ENCODE data around the gene FHIT.
A peak's percentile ranks its signal among the peaks of the same experiment; 100 is the strongest.

Gene FHIT

DNA sequence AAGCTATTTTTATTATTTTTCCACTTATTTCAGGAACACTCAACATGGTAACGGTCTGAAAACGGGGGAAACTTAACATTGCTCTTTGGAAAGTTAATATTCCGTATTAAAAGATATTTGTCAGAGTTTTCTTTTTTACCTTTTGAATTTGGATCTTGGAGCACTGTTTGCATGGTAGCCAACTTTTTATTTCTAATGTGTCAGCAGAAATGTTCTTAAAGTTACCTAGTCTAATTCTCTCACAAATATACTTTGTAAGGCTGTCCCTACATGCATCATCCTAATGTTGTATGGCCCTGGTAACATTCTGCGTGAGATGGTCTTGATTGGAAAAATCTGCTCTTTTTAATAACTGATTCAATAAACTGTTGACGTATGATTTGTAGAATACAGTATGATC is 719.5 kb downstream of the FHIT start:
- DNase-seq: no peak

DNA sequence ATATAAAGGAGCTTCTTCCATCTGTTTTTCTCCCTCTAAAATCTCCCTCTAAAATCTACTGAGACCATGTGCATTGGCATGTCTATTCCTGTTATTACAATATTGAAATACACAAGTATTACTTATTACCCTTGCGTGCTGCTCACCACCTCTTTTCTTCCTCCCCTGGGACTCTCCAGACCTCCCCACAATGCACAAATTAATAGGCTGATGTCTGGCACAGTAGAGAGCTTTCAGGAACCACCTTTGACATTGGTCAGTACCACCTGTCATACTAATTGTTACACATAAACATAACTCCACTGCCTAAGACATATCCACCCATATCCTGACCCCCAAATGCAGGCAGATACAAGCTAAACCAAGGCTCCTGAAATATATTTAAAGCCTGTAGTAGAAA is 722.6 kb downstream of the FHIT start:
- DNase-seq: no peak

DNA sequence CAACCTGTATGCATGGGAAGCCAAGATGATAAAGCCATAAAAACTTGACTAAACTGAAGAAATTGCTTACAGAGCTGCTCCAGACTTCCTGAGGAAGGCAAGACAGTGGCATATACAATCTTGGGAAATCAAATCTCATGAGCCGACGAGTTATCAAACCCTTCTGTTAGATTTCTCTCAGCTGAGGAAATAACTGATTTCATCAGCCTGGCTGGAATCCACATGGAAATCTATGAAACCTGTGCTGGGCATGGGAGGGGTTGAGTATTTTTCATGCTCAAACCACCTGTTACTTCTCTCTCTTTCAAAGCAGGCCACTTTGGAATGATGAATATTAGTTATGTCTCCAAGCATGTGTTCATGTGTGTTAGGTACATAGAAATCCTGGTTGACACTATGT is 727.7 kb downstream of the FHIT start:
- DNase-seq: no peak

- no peak for DNase-seq
These were observed 734.1 kb downstream of the FHIT start for GRCh38 chr3:60517134-60517533.

GRCh38 chr3:60514866-60515265 is 736.4 kb downstream of the FHIT start:
- DNase-seq: no peak

DNA sequence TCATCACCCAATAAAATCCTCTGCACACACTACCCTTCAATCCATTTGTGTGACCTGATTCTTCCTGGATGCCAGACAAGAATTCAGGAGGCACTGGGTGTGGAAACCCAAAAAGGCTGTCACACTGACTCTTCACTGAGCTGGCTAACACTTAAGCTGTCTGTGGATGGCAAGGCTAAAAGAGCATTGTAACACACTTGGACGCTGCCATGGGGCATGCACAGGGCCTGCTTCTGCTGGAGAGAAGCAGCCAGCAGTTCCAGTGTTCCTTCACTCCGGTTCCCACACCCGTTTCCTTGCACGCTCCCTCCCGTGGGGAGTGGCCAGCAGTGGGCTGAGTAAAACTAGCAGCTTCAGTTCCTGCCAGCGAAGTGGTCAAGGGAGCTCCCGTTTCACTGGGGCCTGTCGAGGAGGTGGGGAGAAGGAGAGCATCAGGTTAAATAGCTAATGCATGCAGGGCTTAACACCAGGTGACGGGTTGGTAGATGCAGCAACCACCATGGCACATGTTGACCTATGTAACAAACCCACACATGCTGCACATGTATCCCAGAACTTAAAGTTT is 737.1 kb downstream of the FHIT start:
- DNase-seq: no peak

- DNase-seq: no peak
These were observed 738.0 kb downstream of the FHIT start for GRCh38 chr3:60513241-60513640.

- no peak for DNase-seq
These were observed 738.7 kb downstream of the FHIT start for GRCh38 chr3:60512506-60512905.

GRCh38 chr3:60509471-60509870 is 741.8 kb downstream of the FHIT start:
- no peak for DNase-seq

GRCh38 chr3:60504827-60505457 is 746.3 kb downstream of the FHIT start:
- no peak for DNase-seq

- no peak for DNase-seq
These were observed 749.9 kb downstream of the FHIT start for GRCh38 chr3:60501314-60501713.

DNA sequence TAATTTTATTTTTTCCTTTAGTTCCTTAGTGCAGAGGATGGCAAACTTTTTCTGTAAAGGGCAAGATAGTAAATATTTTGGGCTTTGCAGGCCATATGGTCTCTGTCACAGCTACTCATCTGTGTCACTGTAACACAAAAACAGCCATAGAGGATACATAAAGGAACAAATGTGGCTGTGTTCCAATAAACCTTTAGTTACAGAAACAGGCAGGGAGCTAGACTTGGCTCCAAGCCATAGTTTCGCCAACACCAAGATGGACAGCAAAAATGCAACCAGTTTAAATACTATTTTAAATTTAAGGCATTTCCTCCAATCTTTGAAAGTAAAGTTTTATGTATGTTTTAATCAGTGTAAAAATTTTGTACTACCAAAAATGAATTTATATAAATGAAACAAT is 753.4 kb downstream of the FHIT start:
- DNase-seq: no peak

GRCh38 chr3:60490992-60491391 is 760.3 kb downstream of the FHIT start:
- no peak for DNase-seq

GRCh38 chr3:60475096-60475495 is 776.2 kb downstream of the FHIT start:
- DNase-seq: no peak

- no peak for DNase-seq
These were observed 781.8 kb downstream of the FHIT start for GRCh38 chr3:60469481-60469880.

DNA sequence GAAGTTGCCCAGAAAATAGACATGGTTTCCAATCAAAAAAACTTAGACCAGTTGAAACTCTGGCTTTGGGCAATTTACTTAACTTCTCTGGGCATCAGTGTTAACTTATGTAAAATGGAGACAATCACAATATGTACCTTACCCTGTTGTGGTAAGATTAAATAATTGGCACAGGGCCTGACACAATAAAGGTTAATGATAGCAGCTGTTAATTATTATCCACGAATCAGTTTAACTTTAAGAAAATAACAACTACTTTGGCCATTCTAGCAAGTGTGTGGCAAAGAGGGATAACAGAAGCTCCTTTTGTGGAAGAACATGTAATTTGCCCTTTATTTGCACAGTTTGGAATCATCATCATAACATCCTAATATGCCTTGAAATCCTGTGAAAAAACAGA is 787.6 kb downstream of the FHIT start:
- DNase-seq: no peak

DNA sequence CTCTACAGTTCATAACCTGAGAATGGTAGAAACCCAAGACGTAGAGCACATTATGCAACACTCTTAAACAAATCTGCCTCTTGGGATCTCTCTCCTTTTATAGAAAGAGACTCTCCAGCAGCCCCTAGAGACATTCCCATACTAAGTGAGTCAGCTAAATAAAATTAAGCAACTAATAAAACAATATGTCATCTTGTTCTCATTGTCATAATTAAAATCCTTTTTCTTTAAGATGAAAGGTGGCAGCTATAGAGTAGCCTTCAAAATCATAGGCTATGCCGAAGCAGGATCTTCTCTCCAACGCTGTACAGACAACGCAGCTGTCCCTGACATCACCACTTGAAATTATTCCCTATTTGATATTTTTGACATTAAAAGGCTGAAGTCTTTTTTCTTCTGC is 790.0 kb downstream of the FHIT start:
- DNase-seq: peak; percentile 59

- no peak for DNase-seq
These were observed 795.1 kb downstream of the FHIT start for GRCh38 chr3:60456180-60456579.

DNA sequence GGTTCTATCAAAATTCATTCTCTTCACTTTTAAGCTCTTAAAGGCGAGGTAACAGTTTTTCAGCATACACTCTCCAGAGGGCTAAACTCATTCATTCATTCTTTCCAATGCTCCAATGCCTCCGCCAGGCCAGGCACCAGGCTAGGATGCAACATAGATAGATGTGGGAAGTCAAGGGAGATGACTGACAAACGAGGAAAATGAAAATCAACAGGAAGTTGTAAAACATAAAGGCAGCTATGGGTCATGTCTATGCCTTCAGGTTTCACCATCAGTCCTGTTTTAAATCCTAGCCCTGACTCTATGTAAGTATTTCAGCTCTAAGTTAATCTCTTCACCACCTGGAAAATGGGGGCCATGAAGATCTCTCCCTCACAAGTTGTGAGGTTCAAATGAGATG is 797.9 kb downstream of the FHIT start:
- no peak for DNase-seq

DNA sequence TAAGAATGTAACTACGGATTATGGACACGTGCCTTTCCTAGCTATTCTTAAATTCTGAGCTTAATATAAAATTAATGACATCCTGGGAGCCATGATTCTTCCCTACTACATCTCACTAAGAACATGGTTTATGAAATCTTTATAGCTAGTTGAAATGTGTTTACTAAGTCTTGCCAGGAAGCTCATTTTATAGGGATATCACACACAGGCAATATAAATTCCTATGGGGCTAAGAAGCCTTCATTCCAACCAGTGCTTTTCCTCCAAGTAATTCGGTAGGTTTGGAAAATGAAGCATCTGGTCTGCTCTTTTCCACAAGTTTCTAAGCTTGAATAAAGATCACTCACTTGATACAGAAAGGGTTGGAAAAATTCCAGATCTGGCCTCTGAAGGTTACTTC is 802.6 kb downstream of the FHIT start:
- DNase-seq: peak; percentile 3

DNA sequence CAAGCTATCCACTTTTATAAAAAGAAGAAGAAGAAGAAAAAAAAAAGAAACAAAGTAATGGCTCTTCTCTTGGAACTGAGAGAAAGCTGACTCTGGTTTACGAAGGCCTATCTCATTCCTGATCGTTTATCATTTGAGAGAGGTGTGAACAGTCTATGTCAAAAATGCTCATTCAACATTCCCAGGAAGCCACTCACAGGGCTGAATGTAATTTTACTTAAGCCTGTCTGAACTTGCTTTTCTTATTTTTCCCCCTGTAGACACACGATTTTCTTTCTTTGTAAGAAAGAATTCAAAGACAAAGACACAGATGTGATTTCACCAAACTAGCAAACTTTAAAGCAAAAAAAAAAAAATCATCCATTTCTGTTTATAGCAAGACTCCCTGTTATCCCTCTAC is 805.8 kb downstream of the FHIT start:
- DNase-seq: no peak

GRCh38 chr3:60444898-60445437 is 806.3 kb downstream of the FHIT start:
- no peak for DNase-seq

GRCh38 chr3:60440869-60441268 is 810.4 kb downstream of the FHIT start:
- DNase-seq: no peak

DNA sequence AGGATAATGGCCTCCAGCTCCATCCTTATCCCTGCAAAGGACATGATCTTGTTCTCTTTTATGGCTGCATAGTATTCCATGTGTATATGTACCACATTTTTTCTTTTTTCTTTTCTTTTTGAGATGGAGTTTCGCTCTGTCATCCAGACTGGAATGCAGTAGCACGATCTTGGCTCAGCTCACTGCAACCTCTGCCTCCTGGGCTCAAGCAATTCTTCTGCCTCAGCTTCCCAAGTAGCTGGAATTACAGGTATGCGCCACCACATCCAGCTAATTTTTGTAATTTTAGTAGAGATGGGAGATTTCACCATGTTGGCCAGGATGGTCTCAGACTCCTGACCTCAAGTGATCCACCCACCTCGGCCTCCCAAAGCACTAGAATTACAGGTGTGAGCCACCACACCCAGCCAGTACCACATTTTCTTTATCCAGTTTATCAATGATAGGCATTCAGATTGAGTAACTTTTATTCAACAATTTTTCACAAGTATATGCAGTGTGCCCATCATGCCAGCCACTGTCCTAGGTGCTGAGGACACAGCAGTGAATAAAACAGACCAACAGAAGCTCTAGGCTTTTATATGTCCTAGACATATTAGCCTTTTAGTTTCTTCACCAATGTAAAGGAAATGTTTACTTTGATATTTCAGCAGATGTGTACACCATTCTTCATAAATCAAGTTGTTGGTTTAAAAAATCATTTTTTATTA is 815.2 kb downstream of the FHIT start:
- no peak for DNase-seq

Data from fibroblast of skin of right quadriceps (primary cell).